HG02884 (cell line): ENCODE measurements around the gene KCNH8.
A peak's percentile ranks its signal among the peaks of the same experiment; 100 is the strongest.
"Not testable (repeated sequence)": the region's sequence is repeated elsewhere in the genome, so short reads cannot be mapped to it uniquely, and the experiment has no call there.

ENCODE experiments used
- ATAC-seq: cut with Tn5 transposase; IDR thresholded peaks from one replicate; pipeline ENCODE4 v1.9.1; 2021; ENCODE audit warnings: mild to moderate bottlenecking, moderate library complexity; ENCODE audit not compliant: unreplicated experiment

Gene KCNH8

GRCh38 chr3:19147905-19148767 is at the start of gene KCNH8:
Gene KCNH8 (plus strand): TSS chr3:19148510. CDS start chr3:19148720, 210 bp downstream.
- no peak for ATAC-seq

DNA sequence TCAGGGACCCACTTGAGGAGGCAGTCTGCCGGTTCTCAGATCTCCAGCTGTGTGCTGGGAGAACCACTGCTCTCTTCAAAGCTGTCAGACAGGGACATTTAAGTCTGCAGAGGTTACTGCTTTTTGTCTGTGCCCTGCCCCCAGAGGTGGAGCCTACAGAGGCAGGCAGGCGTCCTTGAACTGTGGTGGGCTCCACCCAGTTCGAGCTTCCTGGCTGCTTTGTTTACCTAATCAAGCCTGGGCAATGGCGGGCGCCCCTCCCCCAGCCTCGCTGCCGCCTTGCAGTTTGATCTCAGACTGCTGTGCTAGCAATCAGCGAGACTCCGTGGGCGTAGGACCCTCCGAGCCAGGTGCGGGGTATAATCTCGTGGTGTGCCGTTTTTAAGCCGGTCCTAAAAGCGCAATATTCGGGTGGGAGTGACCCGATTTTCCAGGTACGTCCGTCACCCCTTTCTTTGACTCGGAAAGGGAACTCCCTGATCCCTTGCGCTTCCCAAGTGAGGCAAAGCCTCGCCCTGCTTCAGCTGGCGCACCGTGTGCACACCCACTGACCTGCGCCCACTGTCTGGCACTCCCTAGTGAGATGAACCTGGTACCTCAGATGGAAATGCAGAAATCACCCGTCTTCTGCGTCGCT is 45.5 kb upstream of the KCNH8 start:
- not testable (repeated sequence) for ATAC-seq

DNA sequence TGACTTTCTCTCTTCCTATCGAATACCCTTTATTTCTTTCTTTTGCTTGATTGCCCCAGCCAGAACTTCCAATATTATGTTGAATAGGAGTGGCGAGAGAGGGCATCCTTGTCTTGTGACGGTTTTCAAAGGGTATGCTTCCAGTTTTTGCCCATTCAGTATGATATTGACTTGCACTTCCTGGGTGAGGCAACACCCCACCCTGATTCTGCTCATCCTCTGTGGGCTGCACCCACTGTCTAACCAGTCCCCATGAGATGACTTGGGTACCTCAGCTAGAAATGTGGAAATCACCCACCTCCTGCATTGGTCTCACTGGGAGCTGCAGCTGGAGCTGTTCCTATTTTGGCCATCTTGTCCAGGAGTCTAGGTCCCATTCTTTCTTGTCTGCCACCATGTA is 44.8 kb upstream of the KCNH8 start:
- no peak for ATAC-seq

GRCh38 chr3:19104459-19104858 is 43.9 kb upstream of the KCNH8 start:
- ATAC-seq = no peak

GRCh38 chr3:19105826-19106225 is 42.5 kb upstream of the KCNH8 start:
- ATAC-seq = no peak

GRCh38 chr3:19106307-19106706 is 42.0 kb upstream of the KCNH8 start:
- no peak for ATAC-seq

GRCh38 chr3:19107719-19108118 is 40.6 kb upstream of the KCNH8 start:
- ATAC-seq = no peak

- no peak for ATAC-seq
Measured at GRCh38 chr3:19110335-19110895, 37.9 kb upstream of the KCNH8 start.

DNA sequence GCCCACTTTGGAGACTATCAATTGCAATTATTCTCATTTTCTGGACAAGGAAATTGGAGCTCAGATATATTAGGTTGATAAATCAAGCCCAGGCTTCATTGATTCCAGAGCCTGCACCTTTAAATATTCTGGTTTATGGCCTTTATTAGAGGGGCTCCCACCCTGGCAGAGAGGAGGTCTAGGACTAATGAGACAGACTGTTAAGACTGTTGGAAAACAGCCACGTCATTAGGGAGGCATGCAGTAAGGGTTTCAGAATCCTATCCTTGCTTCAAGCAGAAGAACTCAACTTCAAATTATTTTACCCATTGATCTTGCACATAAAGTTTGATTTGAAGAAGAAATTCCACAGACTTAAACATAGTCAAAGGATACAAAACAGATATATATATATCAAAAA is 33.8 kb upstream of the KCNH8 start:
- ATAC-seq = no peak

DNA sequence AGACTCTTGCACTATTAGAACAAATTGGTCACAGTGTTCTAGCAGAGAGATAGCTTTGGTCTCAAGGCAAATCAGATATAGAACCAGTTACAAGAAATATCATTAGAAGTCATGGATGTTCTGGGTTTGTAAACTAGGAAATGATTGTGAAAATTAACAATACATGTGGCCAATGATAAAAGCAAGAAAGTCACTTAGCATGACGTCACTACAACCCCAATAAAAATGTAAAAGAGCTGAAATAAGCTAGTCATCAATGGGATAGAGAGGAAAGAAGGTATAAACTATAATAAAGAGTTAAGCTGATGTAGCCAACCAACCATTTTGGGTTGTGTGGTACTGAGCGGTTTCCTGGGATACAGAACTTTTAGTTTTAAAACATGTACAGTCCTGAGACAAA is 32.1 kb upstream of the KCNH8 start:
- no peak for ATAC-seq

- ATAC-seq = no peak
Measured at GRCh38 chr3:19124752-19125151, 23.6 kb upstream of the KCNH8 start.

DNA sequence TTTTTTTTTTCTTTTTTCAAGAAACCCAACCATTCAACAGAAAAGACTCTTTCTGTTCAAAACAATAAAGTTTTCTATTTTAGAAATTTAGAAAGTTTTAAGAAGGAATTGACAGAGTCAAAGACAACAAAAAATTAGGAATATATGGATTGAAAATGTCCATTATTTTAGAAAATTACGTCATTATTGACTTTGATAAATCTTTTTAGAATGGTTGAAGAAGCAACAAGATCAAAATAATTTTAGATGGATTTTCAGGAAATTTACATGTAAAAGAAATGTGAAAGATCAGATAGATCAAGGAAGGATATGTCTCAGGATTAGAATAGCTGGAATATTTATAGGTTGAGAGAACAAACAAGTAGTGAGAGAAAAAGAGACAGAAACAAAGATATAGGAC is 8.4 kb upstream of the KCNH8 start:
- no peak for ATAC-seq

- peak; percentile 74 for ATAC-seq
Measured at GRCh38 chr3:19146685-19147650, 1.3 kb upstream of the KCNH8 start.

DNA sequence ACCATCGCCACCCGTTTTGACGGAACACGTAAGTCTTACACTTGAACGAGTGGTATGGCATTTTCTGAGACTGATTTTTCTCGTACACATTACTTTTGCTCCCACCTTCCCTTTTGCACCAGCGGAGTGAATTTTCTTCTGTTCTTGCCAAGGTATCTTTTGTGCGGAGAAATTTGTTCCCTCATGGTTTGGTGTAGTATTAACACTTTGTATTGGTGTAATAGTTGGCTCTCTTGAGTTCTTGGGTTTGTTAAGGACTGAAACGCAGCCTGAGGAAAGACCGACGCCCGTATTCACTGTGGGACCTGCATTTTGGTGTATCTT is 420 bp downstream of the KCNH8 start:
- no peak for ATAC-seq

GRCh38 chr3:19149368-19149767 is 1.1 kb downstream of the KCNH8 start:
- no peak for ATAC-seq

DNA sequence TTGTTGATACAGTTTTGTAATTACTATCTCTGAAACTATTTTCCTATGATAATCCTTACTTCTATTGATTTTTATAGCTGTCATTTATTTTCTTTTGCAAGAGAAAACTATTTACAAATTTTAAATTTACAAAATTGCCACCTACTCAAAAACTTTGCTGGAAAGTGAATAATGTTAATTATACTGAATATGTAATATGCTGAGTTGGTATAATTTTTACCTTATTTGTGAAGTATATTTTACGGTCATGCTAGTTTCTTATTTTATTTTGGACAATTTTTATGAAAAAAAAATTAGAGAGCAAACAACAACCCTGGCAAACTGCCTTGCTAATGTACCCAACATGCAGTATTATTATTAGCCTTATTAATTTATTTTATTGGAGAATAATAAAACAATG is 2.9 kb downstream of the KCNH8 start:
- ATAC-seq = no peak

- ATAC-seq = no peak
Measured at GRCh38 chr3:19154693-19155250, 6.5 kb downstream of the KCNH8 start.

DNA sequence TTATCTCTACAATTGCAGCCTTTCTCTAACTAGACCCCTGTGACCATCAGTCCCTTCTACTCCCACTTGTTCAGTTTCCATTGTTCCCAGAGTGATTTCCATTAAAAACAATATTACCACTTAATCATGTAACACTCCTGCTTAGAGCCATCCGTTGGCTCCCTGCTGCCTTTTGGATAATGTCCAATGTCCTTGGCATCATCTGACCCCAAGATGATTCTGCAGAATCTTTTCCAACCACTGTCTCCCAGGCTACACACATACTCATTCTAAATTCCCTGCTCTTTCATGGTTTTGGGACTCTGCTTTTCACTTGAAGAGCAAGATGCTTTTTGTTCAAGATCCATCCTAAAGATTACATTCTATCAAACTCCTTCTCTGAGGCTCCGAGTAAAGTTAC is 7.1 kb downstream of the KCNH8 start:
- ATAC-seq = no peak

- ATAC-seq = no peak
Measured at GRCh38 chr3:19159966-19160635, 11.8 kb downstream of the KCNH8 start.

DNA sequence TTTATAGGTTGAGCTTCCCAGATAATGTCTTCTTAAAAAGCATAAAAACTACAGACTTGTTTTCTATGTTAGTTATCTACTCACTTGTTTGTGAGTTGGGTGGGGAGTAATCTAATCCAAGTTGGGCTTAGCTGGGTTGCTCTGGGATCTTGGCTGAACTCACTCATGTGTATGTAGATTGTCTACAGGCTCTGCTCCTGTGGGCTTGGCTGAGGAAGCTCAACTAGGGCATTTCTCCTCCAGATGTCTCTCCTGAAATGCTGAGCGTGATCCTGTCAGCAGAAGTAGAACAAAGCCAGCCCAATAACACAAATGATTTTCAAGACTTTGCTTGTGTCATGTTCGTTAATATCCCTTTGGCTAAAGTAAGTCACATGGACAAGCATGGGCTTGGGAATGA is 17.3 kb downstream of the KCNH8 start:
- ATAC-seq = no peak
